ENCODE data around the gene CIBAR2.

The CIBAR2 gene

GRCh38 chr16:85093705-85094104, 18.6 kb downstream of the CIBAR2 start:
- DNase-seq (ENCODE audit: low read depth in 1 of 2, low spot score in 1 of 2): no peak
- no peaks in the 10 kb centered on the region for H3K27me3 ChIP-seq (ENCODE audit: insufficient read depth, poor library complexity, severe bottlenecking)
- no peak for TF ChIP-seq REST (IDR thresholded peaks at IDR 0.05; ENCODE audit: insufficient replicate concordance, low read depth)
- TF ChIP-seq, protein P1, sequence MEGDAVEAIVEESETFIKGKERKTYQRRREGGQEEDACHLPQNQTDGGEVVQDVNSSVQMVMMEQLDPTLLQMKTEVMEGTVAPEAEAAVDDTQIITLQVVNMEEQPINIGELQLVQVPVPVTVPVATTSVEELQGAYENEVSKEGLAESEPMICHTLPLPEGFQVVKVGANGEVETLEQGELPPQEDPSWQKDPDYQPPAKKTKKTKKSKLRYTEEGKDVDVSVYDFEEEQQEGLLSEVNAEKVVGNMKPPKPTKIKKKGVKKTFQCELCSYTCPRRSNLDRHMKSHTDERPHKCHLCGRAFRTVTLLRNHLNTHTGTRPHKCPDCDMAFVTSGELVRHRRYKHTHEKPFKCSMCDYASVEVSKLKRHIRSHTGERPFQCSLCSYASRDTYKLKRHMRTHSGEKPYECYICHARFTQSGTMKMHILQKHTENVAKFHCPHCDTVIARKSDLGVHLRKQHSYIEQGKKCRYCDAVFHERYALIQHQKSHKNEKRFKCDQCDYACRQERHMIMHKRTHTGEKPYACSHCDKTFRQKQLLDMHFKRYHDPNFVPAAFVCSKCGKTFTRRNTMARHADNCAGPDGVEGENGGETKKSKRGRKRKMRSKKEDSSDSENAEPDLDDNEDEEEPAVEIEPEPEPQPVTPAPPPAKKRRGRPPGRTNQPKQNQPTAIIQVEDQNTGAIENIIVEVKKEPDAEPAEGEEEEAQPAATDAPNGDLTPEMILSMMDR (IDR thresholded peaks at IDR 0.05; ENCODE audit: insufficient read depth, low read length): no peak
- TF ChIP-seq SPI1 (IDR thresholded peaks at IDR 0.05; ENCODE audit: borderline replicate concordance, low read depth): no peak
- no peak for TF ChIP-seq GABPA (IDR thresholded peaks at IDR 0.05; ENCODE audit: low read depth)
- TF ChIP-seq POLR2AphosphoS5 (IDR thresholded peaks at IDR 0.05; ENCODE audit: low read depth): no peak
- no peak overlapping the region for H3K27ac ChIP-seq (replicated peaks)
- H3K4me3 ChIP-seq (replicated peaks; ENCODE audit: insufficient read depth, low read length): no peak overlapping the region

- H3K27ac ChIP-seq (replicated peaks): no peak overlapping the region
- peaks cover 5% of the 10 kb centered on the region for H3K27me3 ChIP-seq (ENCODE audit: insufficient read depth, poor library complexity, severe bottlenecking)
- H3K4me3 ChIP-seq (replicated peaks; ENCODE audit: insufficient read depth, low read length): no peak overlapping the region
- no peak for DNase-seq (ENCODE audit: low read depth in 1 of 2, low spot score in 1 of 2)
- TF ChIP-seq, protein P1 (IDR thresholded peaks at IDR 0.05; ENCODE audit: insufficient read depth, low read length): no peak
- TF ChIP-seq REST (IDR thresholded peaks at IDR 0.05; ENCODE audit: insufficient replicate concordance, low read depth): no peak
Observed at GRCh38 chr16:85092851-85093250, 19.4 kb downstream of the CIBAR2 start.

- no peak overlapping the region for H3K4me3 ChIP-seq (replicated peaks; ENCODE audit: insufficient read depth, low read length)
- TF ChIP-seq REST (IDR thresholded peaks at IDR 0.05; ENCODE audit: insufficient replicate concordance, low read depth) (no peak), POLR2AphosphoS5 (IDR thresholded peaks at IDR 0.05; ENCODE audit: low read depth) (no peak), GABPA (IDR thresholded peaks at IDR 0.05; ENCODE audit: low read depth) (no peak), SPI1 (IDR thresholded peaks at IDR 0.05; ENCODE audit: borderline replicate concordance, low read depth) (no peak)
- TF ChIP-seq, protein P1 (IDR thresholded peaks at IDR 0.05; ENCODE audit: insufficient read depth, low read length): no peak
- no peak overlapping the region for H3K27ac ChIP-seq (replicated peaks)
- H3K27me3 ChIP-seq (ENCODE audit: insufficient read depth, poor library complexity, severe bottlenecking): peaks cover 11% of the 10 kb centered on the region
- no peak for DNase-seq (ENCODE audit: low read depth in 1 of 2, low spot score in 1 of 2)
Observed at GRCh38 chr16:85092309-85092708, 20.0 kb downstream of the CIBAR2 start.

All from HL-60 (cell line).